ENCODE measurements around the gene PDIK1L.
"Not testable (repeated sequence)": the region's sequence is repeated elsewhere in the genome, so short reads cannot be mapped to it uniquely, and the experiment has no call there.

PDIK1L gene

GRCh38 chr1:26090893-26091292 is 20.7 kb upstream of the PDIK1L start:
- DNase-seq (ENCODE audit: low read depth in 2 of 2) = no peak

- DNase-seq (ENCODE audit: low read depth in 2 of 2) = no peak
Observed at GRCh38 chr1:26092422-26092821, 19.2 kb upstream of the PDIK1L start.

- DNase-seq (ENCODE audit: low read depth in 2 of 2) = not testable (repeated sequence)
Observed at GRCh38 chr1:26093569-26093968, 18.1 kb upstream of the PDIK1L start.

DNA sequence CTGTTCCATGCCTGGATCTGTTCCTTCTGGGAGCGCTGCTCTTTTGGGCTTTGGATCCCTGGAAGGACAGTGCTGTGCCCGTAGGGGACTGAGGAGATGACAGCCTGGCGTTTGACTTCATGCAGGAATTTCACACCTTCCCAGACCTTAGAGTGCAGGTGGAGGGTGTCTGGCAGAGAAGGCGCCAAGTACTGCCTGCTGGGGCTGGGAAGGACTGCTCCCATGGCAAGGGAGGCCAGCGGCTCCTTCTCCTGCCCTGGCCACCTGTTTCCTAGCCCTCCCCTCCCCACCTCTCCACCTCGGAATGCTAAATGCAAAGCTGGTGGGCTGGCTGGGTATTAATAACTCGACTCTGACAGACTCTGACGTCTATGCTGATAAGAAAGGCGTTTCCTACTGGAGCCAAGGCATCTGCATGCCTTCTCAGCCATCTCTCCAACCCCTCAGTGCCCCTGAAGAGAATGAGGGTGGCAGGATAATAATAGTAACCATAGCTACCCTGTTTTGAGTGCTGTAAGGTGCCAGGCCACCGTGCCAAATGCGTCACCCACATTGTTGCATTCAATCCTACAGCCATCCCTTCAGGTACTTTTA is 17.5 kb upstream of the PDIK1L start:
- no peak for DNase-seq (ENCODE audit: low read depth in 2 of 2)

DNA sequence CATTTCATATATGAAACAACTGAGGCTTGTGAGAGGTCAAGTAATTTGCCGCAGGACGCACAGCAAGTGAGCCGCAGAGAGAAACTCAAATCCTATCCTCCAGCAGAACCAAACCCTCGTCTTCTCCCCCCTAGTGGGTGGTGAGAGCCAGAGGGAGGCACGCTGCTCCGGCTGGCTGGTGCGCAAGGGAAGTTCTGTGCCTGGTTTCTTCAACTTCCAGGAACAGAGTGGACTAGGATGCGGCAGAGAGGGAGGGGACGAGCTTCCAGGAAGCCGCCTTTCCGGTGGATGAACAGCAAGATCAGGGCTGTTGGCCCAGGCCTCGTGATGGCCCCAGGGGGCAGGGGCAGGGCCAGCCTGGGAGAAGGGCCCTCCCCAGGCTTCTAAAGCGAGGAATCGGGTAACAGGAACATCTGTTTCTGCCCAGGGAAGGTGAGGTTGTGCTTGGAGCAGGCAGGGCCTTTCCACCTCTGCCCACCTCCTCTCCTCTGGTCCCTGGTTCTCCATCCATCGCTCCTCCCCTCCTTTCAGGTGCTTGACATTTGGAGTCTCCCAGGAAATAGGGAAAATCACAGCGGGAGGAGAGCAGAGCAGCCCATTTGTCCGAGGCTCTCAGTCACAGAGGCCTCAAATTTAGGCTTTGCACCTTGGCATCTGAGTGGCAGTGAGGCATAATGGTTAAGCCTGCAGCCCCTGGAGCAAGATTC is 16.8 kb upstream of the PDIK1L start:
- no peak for DNase-seq (ENCODE audit: low read depth in 2 of 2)

DNA sequence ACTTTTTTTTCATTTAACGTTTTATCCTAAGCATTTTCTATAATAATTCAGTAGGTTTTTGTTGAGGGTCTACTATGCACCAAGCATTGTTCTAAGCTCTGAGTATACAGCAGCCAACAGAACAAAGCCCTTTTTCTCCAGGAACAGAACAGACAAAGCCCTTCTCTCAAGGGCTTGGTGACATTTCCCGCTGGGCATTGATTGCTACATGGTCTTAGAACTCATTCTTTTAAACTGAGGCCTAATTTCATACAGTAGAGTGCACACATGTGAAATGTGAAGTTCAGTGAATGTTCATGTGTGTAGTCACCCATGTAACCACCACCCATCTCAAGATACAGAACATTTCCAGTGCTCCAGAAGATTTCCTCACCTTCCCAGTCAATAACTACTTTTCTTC is 15.2 kb upstream of the PDIK1L start:
- DNase-seq (ENCODE audit: low read depth in 2 of 2) = no peak

- DNase-seq (ENCODE audit: low read depth in 2 of 2) = peak in 1 of 2 experiments; percentile 16
Observed at GRCh38 chr1:26097696-26098095, 13.9 kb upstream of the PDIK1L start.

GRCh38 chr1:26098602-26099001 is 13.0 kb upstream of the PDIK1L start:
- DNase-seq (ENCODE audit: low read depth in 2 of 2) = no peak

DNA sequence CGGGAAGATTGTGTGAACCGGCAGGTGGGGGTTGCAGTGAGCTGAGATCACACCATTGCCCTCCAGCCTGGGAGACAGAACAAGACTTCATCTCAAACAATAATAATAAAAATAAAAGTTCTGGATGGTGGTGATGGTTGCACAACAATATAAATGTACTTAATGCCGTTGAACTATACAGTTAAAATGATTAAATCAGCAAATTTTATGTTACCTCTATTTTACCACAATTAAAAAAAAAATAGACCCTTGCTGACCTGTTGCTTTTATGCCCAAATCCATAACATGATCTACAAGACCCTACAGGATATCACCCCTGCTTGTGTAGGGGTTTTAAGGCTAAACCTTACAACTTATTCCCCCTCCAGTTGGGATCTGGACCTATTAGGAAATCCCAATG is 11.8 kb upstream of the PDIK1L start:
- DNase-seq (ENCODE audit: low read depth in 2 of 2) = no peak

DNA sequence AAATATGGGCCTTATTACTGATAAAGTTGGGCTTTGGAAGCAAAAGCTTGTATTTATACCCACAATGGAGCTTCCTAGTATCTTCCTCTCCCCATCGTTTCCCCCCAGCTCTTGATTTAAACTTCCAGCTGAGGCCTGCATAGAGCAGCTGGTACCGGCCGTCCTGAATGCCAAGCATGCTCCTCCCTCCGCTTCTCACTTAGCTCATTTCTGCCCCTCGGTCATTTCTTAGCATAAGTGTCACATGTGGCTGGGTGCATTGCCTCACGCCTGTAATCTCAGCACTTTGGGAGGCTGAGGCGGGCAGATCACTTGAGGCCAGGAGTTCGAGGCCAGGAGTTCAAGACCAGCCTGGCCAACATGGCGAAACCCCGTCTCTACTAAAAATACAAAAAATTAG is 11.4 kb upstream of the PDIK1L start:
- not testable (repeated sequence) for DNase-seq (ENCODE audit: low read depth in 2 of 2)

DNA sequence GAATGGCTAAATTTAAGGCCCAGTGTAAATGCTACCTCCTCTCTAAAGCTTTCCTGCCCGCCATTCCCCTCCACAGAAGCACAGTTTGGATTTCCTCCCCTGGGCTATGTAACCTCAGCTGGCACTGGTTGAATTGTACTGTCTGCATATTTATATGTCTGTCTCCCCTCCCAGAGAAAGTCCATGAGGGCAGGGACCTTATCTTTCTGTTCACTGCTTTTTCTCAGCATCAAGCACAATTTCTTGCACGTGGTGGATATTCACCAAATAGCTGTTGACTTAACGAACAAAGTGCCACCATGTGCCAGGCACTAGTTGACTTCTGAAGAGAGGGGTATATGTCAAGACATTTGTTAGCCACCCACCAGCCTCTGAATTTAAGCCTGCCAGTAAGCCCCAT is 9.5 kb upstream of the PDIK1L start:
- no peak for DNase-seq (ENCODE audit: low read depth in 2 of 2)

- DNase-seq (ENCODE audit: low read depth in 2 of 2) = no peak
Observed at GRCh38 chr1:26102526-26102925, 9.1 kb upstream of the PDIK1L start.

DNA sequence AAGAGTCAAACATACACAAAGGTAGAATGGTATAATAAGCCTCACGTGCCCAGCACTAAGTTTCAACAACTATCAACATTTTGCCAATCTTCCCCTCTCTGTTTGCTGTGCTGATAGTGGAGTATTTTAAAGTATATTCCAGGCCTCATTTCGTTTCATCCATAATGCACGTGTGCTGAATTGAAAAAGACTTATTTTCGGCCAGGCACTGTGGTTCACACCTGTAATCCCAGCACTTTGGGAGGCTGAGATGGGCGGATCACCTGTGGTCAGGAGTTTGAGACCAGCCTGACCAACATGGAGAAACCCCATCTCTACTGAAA is 6.4 kb upstream of the PDIK1L start:
- DNase-seq (ENCODE audit: low read depth in 2 of 2) = not testable (repeated sequence)

- no peak for DNase-seq (ENCODE audit: low read depth in 2 of 2)
Observed at GRCh38 chr1:26109229-26110164, 2.1 kb upstream of the PDIK1L start.

GRCh38 chr1:26110731-26111529 is 694 bp upstream of the PDIK1L start:
- DNase-seq (ENCODE audit: low read depth in 2 of 2) = peak; percentile 36 to 37

DNA sequence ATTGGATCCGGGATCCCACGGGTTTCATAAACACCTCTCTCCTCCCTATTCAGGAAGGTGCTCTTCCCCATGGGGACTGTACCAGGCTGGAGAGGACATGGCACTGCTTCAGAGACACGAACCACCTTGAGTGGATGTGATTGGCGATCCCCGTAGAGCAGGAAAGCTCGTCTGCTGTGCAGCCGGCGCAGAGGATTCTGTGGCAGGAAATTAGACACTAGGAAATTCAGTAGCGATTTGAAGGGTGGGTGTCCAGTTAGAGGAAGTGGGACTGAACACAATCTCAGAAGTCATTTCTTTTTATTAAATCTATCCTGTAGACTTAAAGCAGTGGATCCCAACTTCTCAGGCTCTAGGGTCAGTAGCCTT is 767 bp downstream of the PDIK1L start:
- DNase-seq (ENCODE audit: low read depth in 2 of 2) = no peak

DNA sequence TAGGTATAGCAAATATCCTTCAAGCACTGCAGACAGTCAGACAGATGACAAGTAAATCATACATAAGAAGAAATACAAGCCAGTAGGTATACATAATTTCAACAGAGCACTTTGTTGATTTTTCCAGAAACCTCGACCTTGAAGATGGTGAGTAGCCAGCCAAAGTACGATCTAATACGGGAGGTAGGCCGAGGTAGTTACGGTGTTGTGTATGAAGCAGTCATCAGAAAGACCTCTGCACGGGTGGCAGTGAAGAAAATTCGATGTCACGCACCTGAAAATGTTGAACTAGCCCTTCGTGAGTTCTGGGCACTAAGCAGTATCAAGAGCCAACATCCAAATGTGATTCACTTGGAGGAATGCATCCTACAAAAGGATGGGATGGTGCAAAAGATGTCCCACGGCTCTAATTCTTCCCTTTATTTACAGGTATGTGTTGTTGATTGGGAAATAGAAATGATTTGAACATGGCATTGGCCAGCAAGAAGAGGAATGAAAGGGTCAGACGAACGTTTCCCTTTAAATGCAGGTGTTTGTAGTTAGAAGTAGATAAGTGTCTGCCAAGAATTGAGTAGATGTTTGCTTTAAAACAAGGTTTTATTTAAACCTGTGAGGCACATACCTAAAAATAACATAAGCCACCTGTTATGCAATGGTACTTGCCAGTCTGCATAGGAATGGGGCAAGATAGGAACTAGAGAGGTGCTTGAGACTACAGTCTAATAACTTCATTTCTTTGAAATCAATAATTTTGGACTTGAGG is 2.7 kb downstream of the PDIK1L start:
- DNase-seq (ENCODE audit: low read depth in 2 of 2) = no peak

GRCh38 chr1:26119892-26120608 is 8.4 kb downstream of the PDIK1L start:
- no peak for DNase-seq (ENCODE audit: low read depth in 2 of 2)

- no peak for DNase-seq (ENCODE audit: low read depth in 2 of 2)
Observed at GRCh38 chr1:26121854-26122773, 10.5 kb downstream of the PDIK1L start.

Measured in fibroblast of skin of left quadriceps (primary cell).